NB4 (cell line): ENCODE results near the gene MRTFA.

ENCODE experiments used
- DNase-seq: peaks from one replicate; pipeline ENCODE4 v3.0.0; 2010; ENCODE audit warnings: low read depth
- H3K4me3 ChIP-seq: one replicate; pipeline ENCODE4 v1.5.1; 2011; ENCODE audit warnings: mild to moderate bottlenecking, low read depth, low read length, moderate library complexity
- MYC ChIP-seq: IDR thresholded peaks from 2 replicates; pipeline ENCODE4 v1.6.1; 2011; ENCODE audit warnings: low read depth, low read length
- POLR2A ChIP-seq: IDR thresholded peaks from 2 replicates; pipeline ENCODE4 v1.6.1; 2011; ENCODE audit warnings: mild to moderate bottlenecking; ENCODE audit not compliant: insufficient read length; ENCODE audit errors: extremely low read depth
- TF ChIP-seq, protein P1 (sequence below): IDR thresholded peaks from one replicate; pipeline ENCODE4 v1.5.1; 2012; ENCODE audit warnings: low read depth, low read length
- TF ChIP-seq, protein P2 (sequence below): IDR thresholded peaks from 2 replicates; pipeline ENCODE4 v1.6.1; 2011; ENCODE audit warnings: low read depth, low read length

The MRTFA gene

DNA sequence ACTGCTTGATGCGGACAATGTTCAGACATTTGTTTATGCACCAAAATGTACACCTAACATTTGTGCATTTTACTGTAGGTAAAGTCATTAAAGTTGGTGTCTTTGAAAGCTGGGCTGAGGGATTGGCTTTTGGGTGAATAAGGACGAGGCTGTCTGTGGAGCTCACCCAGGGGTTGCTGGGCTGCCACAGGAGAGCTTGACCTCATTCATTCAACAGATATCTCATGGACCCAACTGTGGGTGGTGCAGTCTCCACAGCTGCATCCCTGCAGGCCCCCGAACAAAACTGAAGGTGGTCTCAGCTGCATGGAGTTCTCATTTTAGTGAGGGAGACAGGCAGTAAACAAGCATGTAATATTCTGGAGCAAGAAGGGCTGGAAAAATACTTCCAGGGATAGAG is 233.4 kb downstream of the MRTFA start:
- no peak for DNase-seq
- H3K4me3 ChIP-seq = no peak overlapping the region
- TF ChIP-seq, protein P1, sequence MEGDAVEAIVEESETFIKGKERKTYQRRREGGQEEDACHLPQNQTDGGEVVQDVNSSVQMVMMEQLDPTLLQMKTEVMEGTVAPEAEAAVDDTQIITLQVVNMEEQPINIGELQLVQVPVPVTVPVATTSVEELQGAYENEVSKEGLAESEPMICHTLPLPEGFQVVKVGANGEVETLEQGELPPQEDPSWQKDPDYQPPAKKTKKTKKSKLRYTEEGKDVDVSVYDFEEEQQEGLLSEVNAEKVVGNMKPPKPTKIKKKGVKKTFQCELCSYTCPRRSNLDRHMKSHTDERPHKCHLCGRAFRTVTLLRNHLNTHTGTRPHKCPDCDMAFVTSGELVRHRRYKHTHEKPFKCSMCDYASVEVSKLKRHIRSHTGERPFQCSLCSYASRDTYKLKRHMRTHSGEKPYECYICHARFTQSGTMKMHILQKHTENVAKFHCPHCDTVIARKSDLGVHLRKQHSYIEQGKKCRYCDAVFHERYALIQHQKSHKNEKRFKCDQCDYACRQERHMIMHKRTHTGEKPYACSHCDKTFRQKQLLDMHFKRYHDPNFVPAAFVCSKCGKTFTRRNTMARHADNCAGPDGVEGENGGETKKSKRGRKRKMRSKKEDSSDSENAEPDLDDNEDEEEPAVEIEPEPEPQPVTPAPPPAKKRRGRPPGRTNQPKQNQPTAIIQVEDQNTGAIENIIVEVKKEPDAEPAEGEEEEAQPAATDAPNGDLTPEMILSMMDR = no peak

DNA sequence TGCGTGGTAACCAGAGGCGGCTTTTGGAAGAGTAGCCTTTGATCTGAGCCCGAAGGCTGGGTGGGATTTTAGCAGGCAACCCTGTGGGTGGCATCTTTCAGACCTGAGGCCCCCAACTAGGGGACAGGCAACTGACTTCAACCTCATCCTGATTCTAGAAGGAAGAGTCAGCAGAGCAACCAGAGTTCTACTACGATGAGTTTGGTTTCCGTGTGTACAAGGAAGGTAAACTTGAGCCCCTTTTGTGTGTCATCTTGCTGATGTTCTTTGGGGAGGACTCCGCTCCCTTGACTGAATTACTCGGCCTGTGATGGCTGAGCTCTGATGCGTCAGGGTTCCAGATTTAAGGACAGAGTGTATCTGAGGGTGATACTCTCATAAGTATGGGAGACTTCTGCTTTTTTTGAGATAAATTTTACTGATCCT is 234.5 kb downstream of the MRTFA start:
- TF ChIP-seq MYC (no peak), POLR2A (no peak)
- TF ChIP-seq, protein P2, sequence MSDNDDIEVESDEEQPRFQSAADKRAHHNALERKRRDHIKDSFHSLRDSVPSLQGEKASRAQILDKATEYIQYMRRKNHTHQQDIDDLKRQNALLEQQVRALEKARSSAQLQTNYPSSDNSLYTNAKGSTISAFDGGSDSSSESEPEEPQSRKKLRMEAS = no peak
- TF ChIP-seq, protein P1 = no peak
- no peak overlapping the region for H3K4me3 ChIP-seq
- no peak for DNase-seq

DNA sequence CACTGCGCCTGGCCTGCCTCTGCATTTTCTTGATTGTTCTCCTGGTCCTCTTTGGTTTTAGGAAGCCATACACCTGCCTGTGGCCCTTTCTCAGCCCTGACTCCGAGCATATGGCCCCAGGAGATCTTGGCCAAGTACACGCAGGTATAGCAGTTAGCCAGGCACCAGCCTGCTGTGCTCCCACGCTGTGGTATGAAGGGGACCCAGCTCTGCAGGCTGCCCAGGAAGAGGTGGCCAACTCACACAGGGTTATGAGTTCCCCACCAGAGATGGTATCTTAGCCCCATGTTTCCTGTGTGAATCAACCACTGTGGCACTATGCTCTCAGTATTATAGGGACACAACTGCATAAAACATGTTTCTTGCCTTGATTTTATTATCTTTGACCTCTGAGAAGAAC is 235.0 kb downstream of the MRTFA start:
- no peak overlapping the region for H3K4me3 ChIP-seq
- TF ChIP-seq, protein P1 = no peak
- TF ChIP-seq MYC = 0 out of 2 replicates have a peak, but pooled peaks have one; percentile 23
- DNase-seq = peak; percentile 51

DNA sequence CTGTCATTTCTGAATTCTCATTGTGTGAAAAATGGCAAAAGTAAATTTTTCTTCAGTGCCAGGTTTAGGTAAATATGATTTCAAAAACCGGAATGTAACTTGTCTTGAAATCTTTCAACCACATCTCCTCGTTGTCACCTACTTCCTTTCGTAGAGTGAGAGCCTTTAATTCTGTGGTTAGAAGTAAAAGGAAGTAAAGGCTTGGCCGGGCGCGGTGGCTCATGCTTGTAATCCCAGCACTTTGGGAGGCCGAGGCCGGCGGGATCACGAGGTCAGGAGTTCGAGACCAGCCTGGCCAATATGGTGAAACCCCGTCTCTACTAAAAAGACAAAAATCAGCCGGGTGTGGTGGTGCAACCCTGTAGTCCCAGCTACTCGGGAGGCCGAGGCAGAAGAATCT is 236.4 kb downstream of the MRTFA start:
- DNase-seq = peak; percentile 84
- TF ChIP-seq MYC (no peak), POLR2A (no peak)
- TF ChIP-seq, protein P1 = no peak
- TF ChIP-seq, protein P2 = no peak
- H3K4me3 ChIP-seq = no peak overlapping the region

DNA sequence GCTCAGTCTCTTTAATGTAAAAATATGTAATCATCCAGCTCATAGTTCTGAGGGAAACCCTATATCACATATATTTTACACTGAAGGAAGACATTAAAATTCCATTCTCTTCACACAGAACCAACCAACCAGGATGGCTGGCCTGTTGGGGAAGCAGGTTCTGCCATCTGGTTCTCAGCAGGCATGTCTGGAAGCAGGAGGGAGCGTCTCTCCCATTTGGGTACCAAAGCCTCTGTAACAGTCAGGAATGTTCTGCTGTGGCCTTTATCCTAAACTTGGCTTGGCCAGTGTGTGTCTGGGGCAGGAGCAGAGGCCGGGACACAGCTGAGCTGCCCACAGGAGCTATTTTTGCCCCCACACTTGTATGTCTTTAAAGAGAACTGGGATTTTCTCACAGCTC is 236.9 kb downstream of the MRTFA start:
- DNase-seq = no peak
- no peak overlapping the region for H3K4me3 ChIP-seq
- TF ChIP-seq, protein P1 = no peak
- TF ChIP-seq, protein P2 = no peak
- TF ChIP-seq MYC = no peak
- TF ChIP-seq POLR2A = no peak

DNA sequence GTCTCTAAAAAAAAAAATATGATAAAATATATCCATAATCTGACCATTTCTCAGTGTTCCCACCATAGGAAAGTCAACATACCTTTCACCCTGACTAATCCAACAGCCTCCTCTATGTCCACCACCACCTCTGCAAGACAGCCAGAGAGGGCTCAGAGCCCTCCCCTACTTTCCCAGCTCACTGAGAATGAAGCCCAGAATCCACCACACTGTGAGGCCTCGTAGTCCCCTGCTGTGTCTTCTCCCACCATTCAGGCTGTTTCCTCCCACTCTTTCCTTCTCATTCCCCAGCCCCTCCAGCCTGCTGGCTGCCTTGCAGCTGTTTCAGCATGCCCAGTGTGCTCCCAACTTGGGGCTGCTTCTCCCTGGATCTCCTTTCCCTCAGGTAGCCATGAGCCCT is 239.1 kb downstream of the MRTFA start:
- no peak overlapping the region for H3K4me3 ChIP-seq
- TF ChIP-seq POLR2A (no peak), MYC (no peak)
- TF ChIP-seq, protein P2 = no peak
- TF ChIP-seq, protein P1 = no peak
- peak; percentile 35 for DNase-seq
